Gastroesophageal sphincter (tissue), 4 donors: ENCODE data around the gene CDK14. TPM values are rescaled to one million over a fixed set of nuclear protein-coding genes. Genes with fewer than 3 reads are reported as not detected.

Experiments used
- ATAC-seq: fragments of 150-250 bp; one replicate; pipeline ENCODE4 v1.9.1; 2016; ENCODE audit warnings: mild to moderate bottlenecking, moderate library complexity
- H3K27ac ChIP-seq, 4 donors: fragments of 200-600 bp; sonication (generic) in 3 of 4; 1 replicate in 3 of 4; 2 replicates in 1 of 4; pipeline ENCODE4 v1.5.1; 2016 to 2019
- H3K27me3 ChIP-seq: fragments of 200-600 bp; sonication (generic); one replicate; pipeline ENCODE4 v1.5.1; 2019
- H3K36me3 ChIP-seq, 2 donors: fragments of 200-600 bp; sonication (generic); one replicate each; pipeline ENCODE4 v1.5.1; 2019; ENCODE audit warnings: control low read depth in 1 of 2
- H3K4me1 ChIP-seq, 3 donors: fragments of 200-600 bp; sonication (generic); 1 replicate in 2 of 3; 2 replicates in 1 of 3; pipeline ENCODE4 v1.5.1; 2016 to 2019; ENCODE audit warnings: control low read depth in 2 of 3
- H3K4me3 ChIP-seq, 2 donors: fragments of 200-600 bp; sonication (generic); one replicate each; pipeline ENCODE4 v1.5.1; 2019; ENCODE audit warnings: mild to moderate bottlenecking in 1 of 2, moderate library complexity in 1 of 2
- H3K9me3 ChIP-seq, 3 donors: fragments of 200-600 bp; sonication (generic); one replicate each; pipeline ENCODE4 v1.5.1; 2017 to 2019; ENCODE audit warnings: control low read depth in 2 of 3
- CTCF ChIP-seq, 4 experiments: fragments of 200-600 bp in 2 of 4; fragments of 450-650 bp in 2 of 4; sonication (generic) in 1 of 4; IDR thresholded peaks; one replicate each; pipeline ENCODE4 v1.5.1; 2017 to 2019; ENCODE audit warnings: antibody characterized with exemption in 4 of 4, mild to moderate bottlenecking in 2 of 4, moderate library complexity in 2 of 4
- EP300 ChIP-seq: sonication (generic); formaldehyde crosslinking; IDR thresholded peaks from one replicate; pipeline ENCODE4 v1.6.1; 2017; ENCODE audit warnings: antibody characterized with exemption, mild to moderate bottlenecking
- POLR2A ChIP-seq, 2 donors: fragments of 450-650 bp; IDR thresholded peaks; one replicate each; pipeline ENCODE4 v1.6.1; 2017; ENCODE audit warnings: antibody characterized with exemption in 2 of 2, mild to moderate bottlenecking in 2 of 2, moderate library complexity in 1 of 2
- POLR2AphosphoS5 ChIP-seq: sonication (generic); formaldehyde crosslinking; IDR thresholded peaks from one replicate; pipeline ENCODE4 v1.6.1; 2017; ENCODE audit warnings: antibody characterized with exemption
- WGBS, 2 donors: methylation state at CpG; one replicate each; pipeline ENCODE4 v1.1.5; 2018; ENCODE audit warnings: low coverage in 1 of 2; 5-methylcytosine and 5-hydroxymethylcytosine counted together
- total RNA-seq, 4 donors: library from RNA; depleted of rRNA; stranded (reverse); fragments of >200 nt; gene quantifications; one replicate each; pipeline ENCODE4 v1.1.0, GENCODE V29; 2016

The CDK14 gene
- total RNA-seq, 4 donors from 2014 or later: 14.8 to 28.7 (median 18.4) TPM

GRCh38 chr7:90760892-90761291 lies 164.8 kb downstream of the CDK14 start:
- no peaks in the 10 kb centered on the region for H3K9me3 ChIP-seq
- no peak overlapping the region for H3K4me3 ChIP-seq
- 72% methylated on average over 3 of the region's 3 CpGs for WGBS, 2 donors
- TF ChIP-seq CTCF (IDR thresholded peaks at IDR 0.05) (no peak), EP300 (no peak), POLR2AphosphoS5 (no peak), POLR2A (IDR thresholded peaks at IDR 0.05) (no peak)
- H3K27me3 ChIP-seq: no peaks in the 10 kb centered on the region
- H3K4me1 ChIP-seq: no peaks in the 10 kb centered on the region
- H3K36me3 ChIP-seq: no peaks in the 10 kb centered on the region
- H3K27ac ChIP-seq: no peak overlapping the region
- ATAC-seq: no peak

GRCh38 chr7:90761584-90761983 lies 165.5 kb downstream of the CDK14 start:
- no peaks in the 10 kb centered on the region for H3K36me3 ChIP-seq
- 83 to 100% methylated on average over 1 of the region's 1 CpG for WGBS, 2 donors
- no peak for TF ChIP-seq POLR2AphosphoS5
- TF ChIP-seq CTCF (IDR thresholded peaks at IDR 0.05): no peak
- TF ChIP-seq POLR2A (IDR thresholded peaks at IDR 0.05): no peak
- no peak for TF ChIP-seq EP300
- no peak for ATAC-seq
- no peak overlapping the region for H3K27ac ChIP-seq
- no peaks in the 10 kb centered on the region for H3K27me3 ChIP-seq
- no peaks in the 10 kb centered on the region for H3K4me1 ChIP-seq
- H3K9me3 ChIP-seq: no peaks in the 10 kb centered on the region
- no peak overlapping the region for H3K4me3 ChIP-seq

- no peak overlapping the region for H3K4me3 ChIP-seq
- WGBS, 2 donors: 87 to 92% methylated on average over 6 of the region's 6 CpGs
- H3K36me3 ChIP-seq: no peaks in the 10 kb centered on the region
- no peak for ATAC-seq
- no peak overlapping the region for H3K27ac ChIP-seq
- H3K9me3 ChIP-seq: no peaks in the 10 kb centered on the region
- TF ChIP-seq POLR2A (IDR thresholded peaks at IDR 0.05): no peak
- no peak for TF ChIP-seq EP300
- TF ChIP-seq POLR2AphosphoS5: no peak
- TF ChIP-seq CTCF (IDR thresholded peaks at IDR 0.05): no peak
- no peaks in the 10 kb centered on the region for H3K27me3 ChIP-seq
- H3K4me1 ChIP-seq: no peaks in the 10 kb centered on the region
These were observed 167.0 kb downstream of the CDK14 start for GRCh38 chr7:90763108-90763507.

GRCh38 chr7:90764848-90765570 lies 168.9 kb downstream of the CDK14 start:
- no peaks in the 10 kb centered on the region for H3K36me3 ChIP-seq

More at GRCh38 chr7:90764848-90765570, 168.9 kb downstream of the CDK14 start:
- Histone ChIP-seq H3K27ac (no peak overlapping the region), H3K9me3 (no peaks in the 10 kb centered on the region), H3K4me1 (no peaks in the 10 kb centered on the region), H3K27me3 (no peaks in the 10 kb centered on the region), H3K4me3 (no peak overlapping the region)
- TF ChIP-seq EP300 (no peak), POLR2A (IDR thresholded peaks at IDR 0.05) (no peak), POLR2AphosphoS5 (no peak), CTCF (IDR thresholded peaks at IDR 0.05) (no peak)
- WGBS, 2 donors: 85 to 94% methylated on average over 2 of the region's 2 CpGs
- ATAC-seq: no peak
